Measurements from ENCODE around the gene RAB8A. TPM values are rescaled to one million over a fixed set of nuclear protein-coding genes. Genes with fewer than 3 reads are reported as not detected.
"Not testable (repeated sequence)": the region's sequence is repeated elsewhere in the genome, so short reads cannot be mapped to it uniquely, and the experiment has no call there.

The RAB8A gene
- polyA plus RNA-seq, 12 donors, result 18.9 to 90.2 (median 34.4) TPM; not detected in 1

GRCh38 chr19:16076958-16077611, 34.6 kb upstream of the RAB8A start:
- DNase-seq, result peak; percentile 46

- DNase-seq, result peak; percentile 83
Measured at GRCh38 chr19:16077984-16078758, 33.5 kb upstream of the RAB8A start.

- peak; percentile 92 for DNase-seq
Measured at GRCh38 chr19:16078759-16079707, 32.7 kb upstream of the RAB8A start.

- DNase-seq, result no peak
Measured at GRCh38 chr19:16084067-16084685, 27.5 kb upstream of the RAB8A start.

- no peak for DNase-seq
Measured at GRCh38 chr19:16085115-16085514, 26.6 kb upstream of the RAB8A start.

GRCh38 chr19:16087404-16087803, 24.3 kb upstream of the RAB8A start:
- not testable (repeated sequence) for DNase-seq

- DNase-seq, result no peak
Measured at GRCh38 chr19:16087940-16088339, 23.7 kb upstream of the RAB8A start.

- DNase-seq, result no peak
Measured at GRCh38 chr19:16088351-16089009, 23.2 kb upstream of the RAB8A start.

- DNase-seq, result no peak
Measured at GRCh38 chr19:16089010-16089846, 22.5 kb upstream of the RAB8A start.

GRCh38 chr19:16091546-16092475, 19.9 kb upstream of the RAB8A start:
- DNase-seq, result no peak

GRCh38 chr19:16094360-16095070, 17.2 kb upstream of the RAB8A start:
- no peak for DNase-seq

GRCh38 chr19:16095071-16095571, 16.6 kb upstream of the RAB8A start:
- no peak for DNase-seq

GRCh38 chr19:16096280-16096855, 15.3 kb upstream of the RAB8A start:
- no peak for DNase-seq

GRCh38 chr19:16098416-16098768, 13.3 kb upstream of the RAB8A start:
- no peak for DNase-seq

- no peak for DNase-seq
Measured at GRCh38 chr19:16098821-16099220, 12.9 kb upstream of the RAB8A start.

- not testable (repeated sequence) for DNase-seq
Measured at GRCh38 chr19:16099314-16099965, 12.2 kb upstream of the RAB8A start.

GRCh38 chr19:16100524-16100923, 11.2 kb upstream of the RAB8A start:
- DNase-seq, result no peak

Data from muscle of arm (tissue), 12 donors.